Natural killer cell treated with Interleukin-12 subunit alpha and Interleukin-12 subunit beta and Interleukin-15 and Interleukin-18, amount 100 ng/mL, for 72 hours (primary cell): ENCODE measurements around the gene AGBL4. TPM values are rescaled to one million over a fixed set of nuclear protein-coding genes. Genes with fewer than 3 reads are reported as not detected.
"Not testable (repeated sequence)": the region's sequence is repeated elsewhere in the genome, so short reads cannot be mapped to it uniquely, and the experiment has no call there.

ENCODE experiments used
- ATAC-seq, 2 donors: fragments of 150-1000 bp; cut with Tn5 transposase in 1 of 2; sonication (Bioruptor Pico), chemical (Tn5 transposase) in 1 of 2; 2 replicates each; pipeline ENCODE4 v1.10.0; 2021
- DNase-seq: peaks from one replicate; pipeline ENCODE4 v3.0.0; 2022; ENCODE audit warnings: low spot score
- H3K27ac Mint-ChIP-seq, 2 donors: 1 replicate in 1 of 2; 2 replicates in 1 of 2; pipeline ENCODE4 v1.8.0; 2022; ENCODE audit warnings: mixed read lengths in 2 of 2, mild to moderate bottlenecking in 1 of 2, moderate library complexity in 1 of 2
- H3K27me3 Mint-ChIP-seq, 2 donors: 1 replicate in 1 of 2; 2 replicates in 1 of 2; pipeline ENCODE4 v1.8.0; 2022; ENCODE audit warnings: mixed read lengths in 2 of 2
- H3K36me3 Mint-ChIP-seq: one replicate; pipeline ENCODE4 v1.8.0; 2022; ENCODE audit warnings: mixed read lengths
- H3K4me1 Mint-ChIP-seq, 2 donors: 1 replicate in 1 of 2; 2 replicates in 1 of 2; pipeline ENCODE4 v1.8.0; 2022; ENCODE audit warnings: low read depth in 2 of 2, mixed read lengths in 2 of 2, mild to moderate bottlenecking in 1 of 2
- H3K4me3 Mint-ChIP-seq: one replicate; pipeline ENCODE4 v1.8.0; 2022; ENCODE audit warnings: mixed read lengths
- H3K9me3 Mint-ChIP-seq: 2 replicates; pipeline ENCODE4 v1.8.0; 2022; ENCODE audit warnings: mixed read lengths
- total RNA-seq, 2 donors: library from RNA; stranded (reverse); gene quantifications; one replicate each; pipeline ENCODE4 v1.2.3, GENCODE V29; 2022

Gene AGBL4
- total RNA-seq, 2 donors from 2014 or later = 0.19 TPM; not detected in 1

DNA sequence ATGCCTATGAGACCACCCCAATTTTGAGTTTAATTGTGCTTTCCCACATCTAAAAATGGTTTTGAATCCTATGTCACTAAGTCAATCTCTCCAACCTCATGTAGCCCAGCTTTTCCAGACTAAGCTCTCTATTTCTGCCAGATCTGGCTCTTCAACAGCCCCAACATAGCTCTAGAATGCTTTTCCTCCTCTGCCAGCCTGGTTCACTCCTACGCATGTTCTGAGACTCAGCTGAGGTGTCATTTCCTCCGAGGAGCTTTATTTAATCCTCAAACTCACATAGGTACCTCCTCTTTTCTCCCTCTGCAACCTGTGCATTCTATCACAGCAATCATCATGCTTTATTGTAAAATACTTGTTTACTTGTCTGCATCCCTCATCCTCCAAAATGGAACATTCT, 729.2 kb downstream of the AGBL4 start:
- Mint-ChIP-seq H3K9me3 (peaks cover 9% of the 10 kb centered on the region), H3K27me3 (no peaks in the 10 kb centered on the region), H3K4me3 (no peak overlapping the region), H3K27ac (no peak overlapping the region), H3K36me3 (no peaks in the 10 kb centered on the region), H3K4me1 (no peaks in the 10 kb centered on the region)
- DNase-seq = no peak
- ATAC-seq = no peak

DNA sequence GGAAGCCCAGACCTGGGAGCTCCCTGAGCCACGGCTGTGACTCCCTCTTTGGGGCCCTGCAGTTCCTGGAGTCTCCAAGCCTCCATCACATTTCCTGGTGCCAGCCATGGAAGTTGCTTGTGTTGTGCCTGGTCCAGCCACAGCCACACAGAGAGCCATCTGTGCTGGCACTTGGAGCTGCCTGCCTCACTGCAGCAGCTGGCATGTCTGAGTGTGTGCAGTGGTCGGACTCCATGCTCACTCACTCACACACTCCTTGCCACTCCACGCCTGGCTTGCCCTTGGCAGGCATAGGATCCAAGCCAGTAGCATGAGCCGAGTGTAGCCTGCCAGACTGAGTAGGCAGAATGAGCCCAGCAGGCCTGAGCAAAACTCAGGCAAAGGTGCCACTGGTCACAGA, 730.7 kb downstream of the AGBL4 start:
- Mint-ChIP-seq H3K27me3 (no peaks in the 10 kb centered on the region), H3K4me1 (no peaks in the 10 kb centered on the region)
- no peak for ATAC-seq

DNA sequence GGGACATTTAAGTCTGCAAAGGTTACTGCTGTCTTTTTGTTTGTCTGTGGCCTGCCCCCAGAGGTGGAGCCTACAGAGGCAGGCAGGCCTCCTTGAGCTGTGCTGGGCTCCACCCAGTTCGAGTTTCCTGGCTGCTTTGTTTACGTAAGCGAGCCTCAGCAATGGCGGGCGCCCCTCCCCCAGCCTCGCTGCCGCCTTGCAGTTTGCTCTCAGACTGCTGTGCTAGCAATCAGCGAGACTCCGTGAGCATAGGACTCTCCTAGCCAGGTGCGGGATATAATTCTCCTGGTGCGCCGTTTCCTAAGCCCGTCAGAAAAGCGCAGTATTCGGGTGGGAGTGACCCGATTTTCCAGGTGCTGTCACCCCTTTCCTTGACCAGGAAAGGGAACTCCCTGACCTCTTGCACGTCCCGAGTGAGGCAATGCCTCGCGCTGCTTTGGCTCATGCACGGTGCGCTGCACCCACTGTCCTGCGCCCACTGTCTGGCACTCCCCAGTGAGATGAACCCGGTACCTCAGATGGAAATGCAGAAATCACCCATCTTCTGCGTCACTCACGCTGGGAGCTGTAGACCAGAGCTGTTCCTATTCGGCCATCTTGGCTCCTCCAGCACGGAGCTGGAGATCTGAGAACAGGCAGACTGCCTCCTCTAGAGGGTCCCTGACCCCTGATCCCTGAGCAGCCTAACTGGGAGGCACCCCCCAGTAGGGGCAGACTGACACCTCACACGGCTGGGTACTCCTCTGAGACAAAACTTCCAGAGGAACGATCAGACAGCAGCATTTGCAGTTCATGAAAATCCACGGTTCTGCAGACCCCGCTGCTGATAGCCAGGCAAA, 766.3 kb downstream of the AGBL4 start:
- Mint-ChIP-seq H3K36me3 (peaks cover 12% of the 10 kb centered on the region), H3K9me3 (peaks cover 17% of the 10 kb centered on the region)
- H3K27me3 Mint-ChIP-seq, H3K27ac Mint-ChIP-seq, DNase-seq, H3K4me1 Mint-ChIP-seq, H3K4me3 Mint-ChIP-seq, ATAC-seq: not testable (repeated sequence)

More for the DNA sequence above, 730.7 kb downstream of the AGBL4 start:
- H3K27ac Mint-ChIP-seq = no peak overlapping the region
- no peak overlapping the region for H3K4me3 Mint-ChIP-seq
- no peaks in the 10 kb centered on the region for H3K36me3 Mint-ChIP-seq
- H3K9me3 Mint-ChIP-seq = peaks cover 7% of the 10 kb centered on the region
- no peak for DNase-seq

DNA sequence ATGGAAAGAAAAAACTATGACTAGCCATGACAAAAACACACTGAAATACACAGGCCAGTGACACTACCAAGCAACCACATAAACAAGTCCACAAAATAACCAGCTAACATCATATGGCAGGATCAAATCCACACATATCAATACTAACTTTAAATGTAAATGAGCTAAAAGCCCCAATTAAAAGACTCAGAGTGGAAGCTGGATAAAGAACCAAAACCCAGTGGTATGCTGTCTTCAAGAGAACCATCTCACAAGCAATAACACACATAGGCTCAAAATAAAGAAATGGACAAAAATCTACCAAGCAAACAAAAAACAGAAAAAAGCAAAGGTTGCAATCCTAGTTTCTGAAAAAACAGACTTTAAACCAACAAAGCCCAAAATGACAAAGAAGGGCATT, 770.8 kb downstream of the AGBL4 start:
- Mint-ChIP-seq H3K9me3 (peaks cover 20% of the 10 kb centered on the region), H3K4me3 (no peak overlapping the region), H3K36me3 (peaks cover 20% of the 10 kb centered on the region), H3K27ac (no peak overlapping the region), H3K4me1 (no peaks in the 10 kb centered on the region), H3K27me3 (no peaks in the 10 kb centered on the region)
- ATAC-seq (no peak), DNase-seq (no peak)

DNA sequence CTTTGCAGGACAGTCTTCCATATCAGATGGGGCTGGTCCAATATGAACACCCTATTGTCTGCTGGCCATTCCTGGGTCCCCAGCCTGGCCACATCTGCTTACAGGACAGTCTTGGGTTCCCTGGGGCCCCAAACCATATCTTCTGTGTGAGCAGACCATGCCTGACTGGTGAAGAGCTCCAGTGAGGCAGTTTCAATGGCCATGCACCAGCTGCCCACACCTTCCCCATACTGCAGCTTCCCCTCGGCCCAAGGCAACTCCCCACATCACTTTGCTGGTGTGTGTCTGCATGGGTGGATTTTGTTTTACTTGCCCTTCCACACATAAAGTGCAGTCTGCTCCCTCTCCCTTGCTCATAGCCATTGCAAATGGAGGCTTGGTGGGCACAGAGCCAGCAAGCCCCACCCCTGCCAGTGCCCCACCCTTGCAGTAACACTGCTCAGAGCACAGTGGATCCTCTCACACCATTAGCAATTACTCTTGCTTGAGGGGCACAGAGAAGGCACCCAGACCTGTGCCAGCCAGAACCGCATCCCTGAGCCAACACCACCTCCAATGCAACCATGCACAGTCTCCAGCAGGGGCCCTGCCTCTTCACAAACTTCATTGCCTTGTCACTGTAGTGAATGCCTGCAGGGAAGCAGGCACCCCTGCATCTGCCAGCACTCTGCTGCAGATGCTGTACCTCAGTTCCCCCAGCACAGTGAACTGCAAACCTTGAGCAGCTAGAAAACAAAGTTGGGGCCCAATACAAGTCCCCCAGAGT, 772.6 kb downstream of the AGBL4 start:
- no peak for ATAC-seq
- H3K27me3 Mint-ChIP-seq = no peaks in the 10 kb centered on the region
- H3K9me3 Mint-ChIP-seq = peaks cover 20% of the 10 kb centered on the region
- H3K27ac Mint-ChIP-seq = no peak overlapping the region
- no peak overlapping the region for H3K4me3 Mint-ChIP-seq
- DNase-seq = no peak
- H3K4me1 Mint-ChIP-seq = no peaks in the 10 kb centered on the region
- H3K36me3 Mint-ChIP-seq = peaks cover 20% of the 10 kb centered on the region

DNA sequence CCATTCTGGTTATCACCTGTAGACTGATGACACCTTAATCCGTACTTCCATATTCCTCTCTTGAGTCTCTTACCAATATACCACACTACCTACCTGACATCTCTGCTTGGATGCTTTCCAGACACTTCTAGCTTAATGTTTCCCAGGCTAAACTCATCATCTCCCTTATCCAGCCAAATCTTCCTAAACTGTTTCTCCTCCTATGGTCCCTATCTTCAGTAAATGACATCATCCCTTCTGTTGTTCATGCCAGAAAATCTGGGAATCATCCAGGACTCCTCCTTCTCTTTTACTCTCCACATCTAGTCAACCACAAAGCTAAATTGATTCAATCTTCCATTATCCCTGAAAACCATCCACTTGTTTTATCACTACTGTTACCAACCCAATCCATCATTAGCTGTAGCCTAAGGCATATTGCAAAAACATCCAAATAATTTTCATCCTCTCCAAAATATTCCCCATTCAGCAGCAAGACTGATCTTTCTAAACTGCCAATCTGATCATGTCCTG, 783.0 kb downstream of the AGBL4 start:
- Mint-ChIP-seq H3K4me3 (no peak overlapping the region), H3K36me3 (peaks cover 6% of the 10 kb centered on the region), H3K27ac (no peak overlapping the region), H3K4me1 (no peaks in the 10 kb centered on the region), H3K27me3 (no peaks in the 10 kb centered on the region), H3K9me3 (peaks cover 14% of the 10 kb centered on the region)
- ATAC-seq (no peak), DNase-seq (no peak)

DNA sequence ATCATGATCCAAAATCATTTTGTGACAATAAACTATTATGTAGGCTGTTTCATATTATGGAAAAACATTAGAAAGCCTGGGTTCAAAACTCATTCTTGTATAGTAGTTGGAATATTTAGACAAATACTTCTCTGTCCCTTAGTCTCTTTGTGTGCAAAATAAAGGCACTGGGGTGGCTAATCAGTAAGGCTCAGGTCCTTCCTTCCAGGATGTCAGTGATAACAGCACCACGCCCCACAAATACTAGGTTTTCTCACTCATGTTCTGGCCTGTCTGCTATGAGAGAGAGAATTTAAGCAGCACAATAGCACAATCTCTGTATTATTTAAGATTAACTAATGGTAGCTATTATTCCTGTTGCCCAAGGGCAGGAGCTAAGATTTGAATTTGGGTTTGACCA, 788.8 kb downstream of the AGBL4 start:
- Mint-ChIP-seq H3K27me3 (no peaks in the 10 kb centered on the region), H3K9me3 (peaks cover 8% of the 10 kb centered on the region), H3K27ac (no peak overlapping the region), H3K36me3 (peaks cover 6% of the 10 kb centered on the region), H3K4me1 (no peaks in the 10 kb centered on the region), H3K4me3 (no peak overlapping the region)
- DNase-seq (no peak), ATAC-seq (no peak)

DNA sequence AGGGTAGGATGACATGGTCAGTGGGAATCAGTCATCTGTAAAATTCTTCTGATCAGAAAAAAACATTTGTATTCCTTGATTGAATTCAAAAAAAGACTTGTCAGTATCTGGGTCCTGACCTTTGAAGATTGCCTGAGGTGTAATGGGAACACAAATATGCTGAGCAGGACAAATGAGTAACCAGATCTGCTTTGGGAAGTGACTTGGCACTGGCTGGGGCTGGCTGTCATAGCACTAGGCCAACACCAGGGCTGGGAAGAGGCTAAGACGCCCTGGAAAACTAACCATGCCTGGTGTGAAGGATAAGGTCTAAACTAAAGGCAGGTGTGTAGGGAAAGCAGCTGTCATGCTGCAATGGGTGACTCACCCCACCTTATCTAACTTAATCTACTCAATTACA, 794.2 kb downstream of the AGBL4 start:
- H3K27ac Mint-ChIP-seq = no peak overlapping the region
- H3K9me3 Mint-ChIP-seq = no peaks in the 10 kb centered on the region
- ATAC-seq = no peak
- no peaks in the 10 kb centered on the region for H3K27me3 Mint-ChIP-seq
- H3K36me3 Mint-ChIP-seq = no peaks in the 10 kb centered on the region
- no peak for DNase-seq
- no peaks in the 10 kb centered on the region for H3K4me1 Mint-ChIP-seq
- H3K4me3 Mint-ChIP-seq = no peak overlapping the region

DNA sequence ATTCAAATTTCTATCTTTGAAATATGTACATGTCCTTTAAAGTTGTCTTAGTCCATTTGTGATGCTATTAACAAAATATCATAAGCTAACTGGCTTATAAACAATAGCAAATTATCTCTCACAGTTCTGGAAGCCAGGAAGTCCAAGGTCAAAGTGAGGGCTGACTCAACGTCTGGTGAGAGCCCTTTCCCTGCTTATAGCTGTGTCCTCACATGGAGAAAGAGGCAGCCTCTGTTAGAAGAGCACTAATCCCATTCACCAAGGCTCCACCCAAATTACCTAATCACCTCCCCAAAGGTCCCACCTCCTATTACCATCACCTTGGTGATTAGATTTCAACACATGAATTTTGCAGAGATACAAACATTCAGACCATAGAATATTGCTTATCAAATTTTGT, 797.0 kb downstream of the AGBL4 start:
- no peaks in the 10 kb centered on the region for H3K4me1 Mint-ChIP-seq
- no peaks in the 10 kb centered on the region for H3K36me3 Mint-ChIP-seq
- no peak overlapping the region for H3K27ac Mint-ChIP-seq
- peaks cover 5% of the 10 kb centered on the region for H3K9me3 Mint-ChIP-seq
- no peak overlapping the region for H3K4me3 Mint-ChIP-seq
- ATAC-seq (no peak), DNase-seq (no peak)
- no peaks in the 10 kb centered on the region for H3K27me3 Mint-ChIP-seq

DNA sequence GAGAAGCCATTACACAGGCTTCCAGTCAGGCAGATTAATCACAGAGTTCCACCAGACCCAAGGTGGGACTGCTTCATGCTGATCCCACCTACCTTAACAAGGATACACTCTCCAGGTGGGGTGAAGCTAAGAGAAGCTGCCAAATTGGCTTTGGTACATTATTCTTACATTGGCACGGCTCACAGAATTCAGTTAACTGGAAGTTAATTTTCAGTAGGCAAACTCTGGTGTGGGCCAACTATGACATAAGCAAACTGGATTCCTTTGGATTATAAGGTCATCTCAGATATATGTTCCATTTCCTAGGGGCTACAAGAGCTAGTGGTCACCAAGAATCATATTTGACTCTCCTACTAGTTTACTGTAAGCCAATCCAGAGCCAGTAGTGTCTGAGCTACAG, 798.3 kb downstream of the AGBL4 start:
- DNase-seq (no peak), ATAC-seq (no peak)
- Mint-ChIP-seq H3K27me3 (no peaks in the 10 kb centered on the region), H3K27ac (no peak overlapping the region), H3K4me3 (no peak overlapping the region), H3K9me3 (peaks cover 5% of the 10 kb centered on the region), H3K36me3 (no peaks in the 10 kb centered on the region), H3K4me1 (no peaks in the 10 kb centered on the region)

DNA sequence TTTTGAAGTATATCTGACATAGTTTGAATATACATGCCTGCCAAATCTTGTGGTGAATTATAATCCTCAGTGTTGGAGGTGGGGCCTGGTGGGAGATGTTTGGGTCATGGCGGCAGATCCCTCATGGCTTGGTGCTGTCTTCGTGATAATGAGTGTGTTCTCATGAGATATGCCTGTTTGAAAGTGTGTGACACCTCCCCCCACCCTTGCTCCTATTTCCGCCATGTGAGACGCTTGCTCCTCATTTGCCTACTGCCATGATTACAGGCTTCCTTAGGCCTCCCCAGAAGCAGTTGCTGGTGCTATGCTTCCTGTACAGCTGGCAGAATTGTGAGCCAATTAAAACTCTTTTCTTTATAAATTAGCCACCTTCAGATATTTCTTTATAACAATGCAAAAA, 810.5 kb downstream of the AGBL4 start:
- no peak for ATAC-seq
- peaks cover 0 to 12% of the 10 kb centered on the region in 2 donors for H3K27me3 Mint-ChIP-seq
- H3K9me3 Mint-ChIP-seq = peaks cover 7% of the 10 kb centered on the region
- no peak for DNase-seq
- H3K27ac Mint-ChIP-seq = no peak overlapping the region
- H3K4me3 Mint-ChIP-seq = no peak overlapping the region
- no peaks in the 10 kb centered on the region for H3K4me1 Mint-ChIP-seq
- no peaks in the 10 kb centered on the region for H3K36me3 Mint-ChIP-seq

DNA sequence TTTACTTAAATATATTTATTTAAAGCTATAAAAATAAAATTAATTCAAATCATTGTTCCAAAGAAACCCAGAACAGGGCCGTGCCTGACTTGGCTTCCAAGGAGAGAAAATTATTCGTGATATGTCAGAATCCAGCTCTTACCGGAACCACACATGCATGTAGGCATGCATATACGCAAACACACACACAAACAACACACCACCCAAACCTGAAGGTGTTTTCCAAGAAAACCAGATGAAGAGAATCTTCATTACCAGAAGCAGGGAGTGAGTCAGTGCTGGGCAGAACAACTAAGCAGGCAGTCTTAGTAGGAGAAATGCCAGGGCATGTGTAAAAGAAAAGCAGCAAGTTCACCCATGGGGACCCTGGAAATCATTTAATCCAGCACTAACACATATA, 815.0 kb downstream of the AGBL4 start:
- no peak overlapping the region for H3K4me3 Mint-ChIP-seq
- H3K36me3 Mint-ChIP-seq = no peaks in the 10 kb centered on the region
- no peaks in the 10 kb centered on the region for H3K4me1 Mint-ChIP-seq
- DNase-seq = no peak
- no peak overlapping the region for H3K27ac Mint-ChIP-seq
- ATAC-seq = no peak
- peaks cover 0 to 5% of the 10 kb centered on the region in 2 donors for H3K27me3 Mint-ChIP-seq
- peaks cover 3% of the 10 kb centered on the region for H3K9me3 Mint-ChIP-seq

DNA sequence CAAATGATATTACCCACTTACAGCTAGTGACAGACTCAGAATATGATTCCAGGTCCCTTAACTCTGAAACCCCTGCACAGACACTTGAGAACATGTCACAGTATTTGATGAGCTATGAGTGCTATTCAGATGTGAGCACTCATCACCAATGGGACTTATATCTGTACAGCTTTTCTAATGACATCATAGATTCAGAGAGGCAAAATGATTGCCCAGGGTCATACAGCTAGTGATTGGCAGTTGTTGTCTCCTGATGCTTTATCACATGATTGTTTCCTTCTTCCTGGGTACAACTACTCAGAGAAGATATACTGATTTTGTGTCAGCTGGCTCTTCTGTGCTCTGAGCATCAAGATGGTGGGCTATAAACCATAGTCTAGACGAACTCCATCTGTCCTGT, 819.0 kb downstream of the AGBL4 start:
- no peak overlapping the region for H3K4me3 Mint-ChIP-seq
- no peak for ATAC-seq
- no peaks in the 10 kb centered on the region for H3K27me3 Mint-ChIP-seq
- H3K9me3 Mint-ChIP-seq = peaks cover 12% of the 10 kb centered on the region
- no peaks in the 10 kb centered on the region for H3K36me3 Mint-ChIP-seq
- no peak for DNase-seq
- no peaks in the 10 kb centered on the region for H3K4me1 Mint-ChIP-seq
- no peak overlapping the region for H3K27ac Mint-ChIP-seq

DNA sequence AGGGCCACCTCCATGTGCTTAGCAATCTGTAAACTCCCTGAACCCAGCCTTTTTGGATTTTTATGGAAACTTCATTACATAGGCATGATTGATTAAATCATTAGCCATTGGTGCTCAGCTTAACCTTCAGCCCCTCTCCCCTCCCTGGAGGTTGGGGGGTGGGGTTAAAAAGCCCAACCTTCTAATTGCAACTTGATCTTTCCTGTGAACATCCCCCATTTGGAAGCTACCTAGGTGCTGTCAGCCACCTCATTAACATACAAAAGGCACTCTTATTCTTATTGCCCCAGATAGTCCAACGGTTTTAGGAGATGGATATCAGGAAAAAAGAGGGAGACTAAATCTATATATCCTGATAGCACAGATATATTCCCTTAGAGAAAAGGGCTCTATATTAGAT, 823.0 kb downstream of the AGBL4 start:
- DNase-seq = no peak
- no peaks in the 10 kb centered on the region for H3K27me3 Mint-ChIP-seq
- no peak for ATAC-seq
- H3K27ac Mint-ChIP-seq = no peak overlapping the region
- H3K4me3 Mint-ChIP-seq = no peak overlapping the region
- H3K4me1 Mint-ChIP-seq = no peaks in the 10 kb centered on the region
- no peaks in the 10 kb centered on the region for H3K36me3 Mint-ChIP-seq
- H3K9me3 Mint-ChIP-seq = peaks cover 12% of the 10 kb centered on the region
